Neural progenitor cell (in vitro differentiated cells): ENCODE results near the gene CLCA4. TPM values are rescaled to one million over a fixed set of nuclear protein-coding genes. Genes with fewer than 3 reads are reported as not detected.
A peak's percentile ranks its signal among the peaks of the same experiment; 100 is the strongest.

ENCODE experiments used
- DNase-seq: peaks from one replicate; pipeline ENCODE4 v3.0.0-alpha.2; 2016; ENCODE audit warnings: low spot score
- H2AFZ ChIP-seq: fragments of 200-600 bp; sonication (generic); replicated peaks from 2 replicates; pipeline ENCODE4 v1.6.1; 2016; ENCODE audit warnings: antibody characterized with exemption
- H3F3A ChIP-seq: fragments of 200-600 bp; sonication (generic); 2 replicates; pipeline ENCODE4 v1.6.1; 2016; ENCODE audit warnings: antibody characterized with exemption, low read depth
- H3K27ac ChIP-seq: fragments of 200-600 bp; sonication (generic); 2 replicates; pipeline ENCODE4 v1.5.1; 2016; ENCODE audit warnings: mild to moderate bottlenecking
- H3K27me3 ChIP-seq: fragments of 200-600 bp; sonication (generic); 2 replicates; pipeline ENCODE4 v1.6.1; 2016; ENCODE audit warnings: mild to moderate bottlenecking, moderate library complexity
- H3K36me3 ChIP-seq: fragments of 200-600 bp; sonication (generic); 2 replicates; pipeline ENCODE4 v1.5.1; 2016
- H3K4me1 ChIP-seq: fragments of 200-600 bp; sonication (generic); 2 replicates; pipeline ENCODE4 v1.6.1; 2016; ENCODE audit warnings: mixed run types
- H3K4me2 ChIP-seq: fragments of 200-600 bp; sonication (generic); 2 replicates; pipeline ENCODE4 v1.6.1; 2016
- H3K4me3 ChIP-seq: fragments of 200-600 bp; sonication (generic); 2 replicates; pipeline ENCODE4 v1.5.1; 2016
- H3K79me2 ChIP-seq: fragments of 200-600 bp; sonication (generic); 2 replicates; pipeline ENCODE4 v1.6.1; 2016; ENCODE audit warnings: low read depth
- H3K9ac ChIP-seq: fragments of 200-600 bp; sonication (generic); 2 replicates; pipeline ENCODE4 v1.6.1; 2016
- H3K9me3 ChIP-seq: fragments of 200-600 bp; sonication (generic); 2 replicates; pipeline ENCODE4 v1.5.1; 2016; ENCODE audit warnings: low read depth
- H4K20me1 ChIP-seq: fragments of 200-600 bp; sonication (generic); 2 replicates; pipeline ENCODE4 v1.6.1; 2016; ENCODE audit warnings: low read depth
- H3K27ac Mint-ChIP-seq: 3 replicates; pipeline ENCODE4 v1.8.0; 2021; ENCODE audit warnings: mixed read lengths
- H3K27me3 Mint-ChIP-seq: 2 replicates; pipeline ENCODE4 v1.8.0; 2022; ENCODE audit warnings: low read depth, mild to moderate bottlenecking, inconsistent platforms, moderate library complexity, mixed read lengths; ENCODE audit not compliant: insufficient read depth
- H3K36me3 Mint-ChIP-seq: 3 replicates; pipeline ENCODE4 v1.8.0; 2021; ENCODE audit warnings: mixed read lengths
- H3K4me1 Mint-ChIP-seq: 3 replicates; pipeline ENCODE4 v1.8.0; 2021; ENCODE audit warnings: mixed read lengths
- H3K4me3 Mint-ChIP-seq: 3 replicates; pipeline ENCODE4 v1.8.0; 2021; ENCODE audit warnings: mild to moderate bottlenecking, moderate library complexity, mixed read lengths
- H3K9me3 Mint-ChIP-seq: 3 replicates; pipeline ENCODE4 v1.8.0; 2020; ENCODE audit warnings: mixed read lengths
- EZH2 ChIP-seq: fragments of 200-600 bp; sonication (generic); IDR thresholded peaks from 2 replicates; pipeline ENCODE4 v1.6.1; 2017; ENCODE audit warnings: antibody characterized with exemption, mild to moderate bottlenecking, moderate library complexity
- EZH2phosphoT487 ChIP-seq: fragments of 200-600 bp; sonication (generic); IDR thresholded peaks from 2 replicates; pipeline ENCODE4 v1.6.1; 2017; ENCODE audit warnings: antibody characterized with exemption
- total RNA-seq: library from RNA; depleted of rRNA; stranded (reverse); fragments of >200 nt; gene quantifications from 2 replicates; pipeline ENCODE4 v1.2.3, GENCODE V29; 2015; ENCODE audit warnings: low replicate concordance
- TF ChIP-seq, protein P1 (sequence below): fragments of 200-600 bp; sonication (generic); IDR thresholded peaks from 2 replicates; pipeline ENCODE4 v1.5.1; 2017; ENCODE audit warnings: antibody characterized with exemption, mild to moderate bottlenecking

Gene CLCA4
- total RNA-seq, 1 donor from 2014 or later = not detected

GRCh38 chr1:86503406-86504136, 43.3 kb upstream of the CLCA4 start:
- Histone ChIP-seq H3K9ac (no peak overlapping the region), H3K27ac (no peak overlapping the region), H3K4me2 (peak overlapping the region; percentile 73), H3K36me3 (no peaks in the 10 kb centered on the region), H3F3A (peaks cover 17% of the 10 kb centered on the region), H2AFZ (peak overlapping the region; percentile 69), H3K4me1 (peaks cover 14% of the 10 kb centered on the region), H3K79me2 (no peaks in the 10 kb centered on the region), H4K20me1 (no peaks in the 10 kb centered on the region), H3K4me3 (peak overlapping the region; percentile 43), H3K27me3 (no peaks in the 10 kb centered on the region), H3K9me3 (no peaks in the 10 kb centered on the region)
- Mint-ChIP-seq H3K27ac (no peak overlapping the region), H3K4me1 (peaks cover 26% of the 10 kb centered on the region), H3K27me3 (peaks cover 5% of the 10 kb centered on the region), H3K4me3 (no peak overlapping the region), H3K36me3 (peaks cover 2% of the 10 kb centered on the region), H3K9me3 (no peaks in the 10 kb centered on the region)
- TF ChIP-seq EZH2phosphoT487 (no peak), EZH2 (no peak)
- TF ChIP-seq, protein P1, sequence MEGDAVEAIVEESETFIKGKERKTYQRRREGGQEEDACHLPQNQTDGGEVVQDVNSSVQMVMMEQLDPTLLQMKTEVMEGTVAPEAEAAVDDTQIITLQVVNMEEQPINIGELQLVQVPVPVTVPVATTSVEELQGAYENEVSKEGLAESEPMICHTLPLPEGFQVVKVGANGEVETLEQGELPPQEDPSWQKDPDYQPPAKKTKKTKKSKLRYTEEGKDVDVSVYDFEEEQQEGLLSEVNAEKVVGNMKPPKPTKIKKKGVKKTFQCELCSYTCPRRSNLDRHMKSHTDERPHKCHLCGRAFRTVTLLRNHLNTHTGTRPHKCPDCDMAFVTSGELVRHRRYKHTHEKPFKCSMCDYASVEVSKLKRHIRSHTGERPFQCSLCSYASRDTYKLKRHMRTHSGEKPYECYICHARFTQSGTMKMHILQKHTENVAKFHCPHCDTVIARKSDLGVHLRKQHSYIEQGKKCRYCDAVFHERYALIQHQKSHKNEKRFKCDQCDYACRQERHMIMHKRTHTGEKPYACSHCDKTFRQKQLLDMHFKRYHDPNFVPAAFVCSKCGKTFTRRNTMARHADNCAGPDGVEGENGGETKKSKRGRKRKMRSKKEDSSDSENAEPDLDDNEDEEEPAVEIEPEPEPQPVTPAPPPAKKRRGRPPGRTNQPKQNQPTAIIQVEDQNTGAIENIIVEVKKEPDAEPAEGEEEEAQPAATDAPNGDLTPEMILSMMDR = no peak
- DNase-seq = peak; percentile 33

DNA sequence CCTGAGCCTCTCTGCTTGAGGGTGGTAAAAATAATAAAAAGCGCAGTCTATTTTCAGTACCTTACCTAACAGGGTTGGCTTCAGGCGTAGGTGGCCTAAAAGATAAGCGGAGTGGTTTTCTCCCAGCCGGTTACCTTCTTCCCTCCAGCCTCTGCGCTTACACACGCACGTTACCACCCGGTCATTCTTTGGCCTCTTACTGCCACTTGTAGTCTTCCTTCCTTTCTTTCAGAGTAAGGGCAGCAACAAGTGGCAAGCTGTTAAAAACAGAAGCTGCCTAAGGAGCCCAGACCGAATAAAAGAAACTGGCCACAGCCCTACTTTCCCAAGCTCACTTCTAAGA, 42.8 kb upstream of the CLCA4 start:
- H3K27me3 ChIP-seq = no peaks in the 10 kb centered on the region
- no peak overlapping the region for H3K27ac Mint-ChIP-seq
- peaks cover 26% of the 10 kb centered on the region for H3K4me1 Mint-ChIP-seq
- DNase-seq = peak; percentile 40
- no peaks in the 10 kb centered on the region for H4K20me1 ChIP-seq
- no peak overlapping the region for H3K27ac ChIP-seq
- H3K79me2 ChIP-seq = no peaks in the 10 kb centered on the region
- H3K4me2 ChIP-seq = peak overlapping the region; percentile 73
- no peaks in the 10 kb centered on the region for H3K36me3 ChIP-seq
- peaks cover 17% of the 10 kb centered on the region for H3F3A ChIP-seq
- H3K36me3 Mint-ChIP-seq = peaks cover 2% of the 10 kb centered on the region
- no peak overlapping the region for H3K9ac ChIP-seq
- H3K9me3 ChIP-seq = no peaks in the 10 kb centered on the region
- peaks cover 14% of the 10 kb centered on the region for H3K4me1 ChIP-seq
- no peaks in the 10 kb centered on the region for H3K9me3 Mint-ChIP-seq
- peaks cover 4% of the 10 kb centered on the region for H3K27me3 Mint-ChIP-seq
- TF ChIP-seq EZH2 (no peak), EZH2phosphoT487 (no peak)
- TF ChIP-seq, protein P1 = no peak
- no peak overlapping the region for H3K4me3 ChIP-seq
- no peak overlapping the region for H3K4me3 Mint-ChIP-seq
- H2AFZ ChIP-seq = peak overlapping the region; percentile 69

DNA sequence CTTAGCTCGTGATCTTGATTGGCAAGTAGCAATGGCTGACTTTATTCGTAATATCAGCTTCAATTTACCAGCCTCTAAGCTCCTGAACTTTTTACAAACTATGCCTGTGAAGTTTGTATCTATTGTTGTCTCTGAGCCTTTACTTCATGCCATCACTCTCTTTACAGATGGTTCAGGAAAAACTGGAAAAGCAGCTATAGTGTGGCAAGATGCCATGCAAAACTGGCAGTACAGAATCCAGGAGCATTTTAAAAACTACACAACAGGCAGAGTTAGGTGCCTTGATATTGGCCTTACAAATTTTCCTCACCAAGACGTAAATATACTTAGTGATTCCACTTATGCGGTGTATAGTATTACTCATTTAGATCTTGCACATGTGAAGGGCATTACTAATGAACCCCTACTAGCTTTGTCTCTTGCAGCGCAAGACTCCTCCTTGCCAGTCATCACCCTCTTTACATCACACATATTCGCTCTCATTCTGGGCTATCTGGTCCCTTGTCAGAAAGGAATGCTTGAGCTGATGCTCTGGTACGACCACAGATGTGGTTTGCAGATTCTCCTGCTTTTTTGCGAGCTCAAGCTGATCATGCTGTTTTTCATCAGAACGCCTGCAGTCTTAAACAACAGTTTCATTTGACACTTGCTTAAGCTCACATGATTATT, 41.8 kb upstream of the CLCA4 start:
- Histone ChIP-seq H3K4me1 (peaks cover 14% of the 10 kb centered on the region), H3K36me3 (no peaks in the 10 kb centered on the region), H3K9ac (no peak overlapping the region), H3K4me3 (no peak overlapping the region), H3K27ac (no peak overlapping the region), H3K27me3 (no peaks in the 10 kb centered on the region), H3K4me2 (no peak overlapping the region), H3F3A (peaks cover 17% of the 10 kb centered on the region), H3K79me2 (no peaks in the 10 kb centered on the region), H2AFZ (no peak overlapping the region), H3K9me3 (no peaks in the 10 kb centered on the region), H4K20me1 (no peaks in the 10 kb centered on the region)
- no peaks in the 10 kb centered on the region for H3K9me3 Mint-ChIP-seq
- H3K27me3 Mint-ChIP-seq = peaks cover 4% of the 10 kb centered on the region
- H3K4me1 Mint-ChIP-seq = peaks cover 26% of the 10 kb centered on the region
- H3K4me3 Mint-ChIP-seq = no peak overlapping the region
- peaks cover 2% of the 10 kb centered on the region for H3K36me3 Mint-ChIP-seq
- no peak overlapping the region for H3K27ac Mint-ChIP-seq
- TF ChIP-seq EZH2phosphoT487 (no peak), EZH2 (no peak)
- TF ChIP-seq, protein P1 = no peak
- DNase-seq = no peak
